Stimulated activated naive CD8-positive, alpha-beta T cell treated with anti-CD3 and anti-CD28 coated beads, Interleukin-15, Interleukin-2, amounts not matched to agents 100 ng/mL and 50 ng/mL, for 24 hours (primary cell): ENCODE measurements around the gene SLC16A8.

Source experiments
- H3K27ac Mint-ChIP-seq: one replicate; pipeline ENCODE4 v1.8.0; 2021; ENCODE audit warnings: mild to moderate bottlenecking, mixed read lengths
- H3K27me3 Mint-ChIP-seq: one replicate; pipeline ENCODE4 v1.8.0; 2021; ENCODE audit warnings: mixed read lengths
- H3K36me3 Mint-ChIP-seq: one replicate; pipeline ENCODE4 v1.8.0; 2021; ENCODE audit warnings: low read depth, mixed read lengths
- H3K4me1 Mint-ChIP-seq: one replicate; pipeline ENCODE4 v1.8.0; 2021; ENCODE audit warnings: low read depth, mixed read lengths
- H3K4me3 Mint-ChIP-seq: one replicate; pipeline ENCODE4 v1.8.0; 2021; ENCODE audit warnings: mild to moderate bottlenecking, mixed read lengths
- H3K9me3 Mint-ChIP-seq: one replicate; pipeline ENCODE4 v1.8.0; 2021; ENCODE audit warnings: mixed read lengths

Gene SLC16A8

GRCh38 chr22:38083931-38084631, at the start of gene SLC16A8:
Gene SLC16A8, minus strand, starts transcription at chr22:38084184. Its CDS starts 1,311 bp downstream, at chr22:38082873.
- no peaks in the 10 kb centered on the region for H3K36me3 Mint-ChIP-seq
- H3K27me3 Mint-ChIP-seq: peaks cover 26% of the 10 kb centered on the region
- no peak within 1 kb of the TSS for H3K27ac Mint-ChIP-seq
- H3K4me3 Mint-ChIP-seq: no peak within 1 kb of the TSS
- H3K9me3 Mint-ChIP-seq: no peaks in the 10 kb centered on the region
- H3K4me1 Mint-ChIP-seq: peaks cover 4% of the 10 kb centered on the region

- Mint-ChIP-seq H3K9me3 (no peaks in the 10 kb centered on the region), H3K27ac (no peak overlapping the region), H3K4me1 (no peaks in the 10 kb centered on the region), H3K4me3 (no peak overlapping the region), H3K36me3 (peaks cover 18% of the 10 kb centered on the region), H3K27me3 (no peaks in the 10 kb centered on the region)
Observed at GRCh38 chr22:38133331-38133730, 49.3 kb upstream of the SLC16A8 start.

- no peak overlapping the region for H3K4me3 Mint-ChIP-seq
- no peaks in the 10 kb centered on the region for H3K4me1 Mint-ChIP-seq
- H3K9me3 Mint-ChIP-seq: no peaks in the 10 kb centered on the region
- H3K36me3 Mint-ChIP-seq: peaks cover 18% of the 10 kb centered on the region
- no peaks in the 10 kb centered on the region for H3K27me3 Mint-ChIP-seq
- no peak overlapping the region for H3K27ac Mint-ChIP-seq
Observed at GRCh38 chr22:38132794-38133193, 48.8 kb upstream of the SLC16A8 start.

GRCh38 chr22:38132136-38132535, 48.2 kb upstream of the SLC16A8 start:
- Mint-ChIP-seq H3K27me3 (no peaks in the 10 kb centered on the region), H3K36me3 (peaks cover 18% of the 10 kb centered on the region), H3K4me1 (no peaks in the 10 kb centered on the region), H3K9me3 (no peaks in the 10 kb centered on the region), H3K27ac (no peak overlapping the region), H3K4me3 (no peak overlapping the region)

- H3K27me3 Mint-ChIP-seq: no peaks in the 10 kb centered on the region
- no peaks in the 10 kb centered on the region for H3K9me3 Mint-ChIP-seq
- H3K27ac Mint-ChIP-seq: no peak overlapping the region
- H3K36me3 Mint-ChIP-seq: peaks cover 18% of the 10 kb centered on the region
- H3K4me3 Mint-ChIP-seq: no peak overlapping the region
- H3K4me1 Mint-ChIP-seq: no peaks in the 10 kb centered on the region
Observed at GRCh38 chr22:38131399-38131798, 47.4 kb upstream of the SLC16A8 start.

- no peak overlapping the region for H3K4me3 Mint-ChIP-seq
- H3K27me3 Mint-ChIP-seq: no peaks in the 10 kb centered on the region
- H3K27ac Mint-ChIP-seq: no peak overlapping the region
- H3K36me3 Mint-ChIP-seq: peaks cover 9% of the 10 kb centered on the region
- H3K4me1 Mint-ChIP-seq: no peaks in the 10 kb centered on the region
- no peaks in the 10 kb centered on the region for H3K9me3 Mint-ChIP-seq
Observed at GRCh38 chr22:38129856-38130255, 45.9 kb upstream of the SLC16A8 start.

GRCh38 chr22:38129021-38129420, 45.0 kb upstream of the SLC16A8 start:
- Mint-ChIP-seq H3K9me3 (no peaks in the 10 kb centered on the region), H3K27me3 (no peaks in the 10 kb centered on the region), H3K36me3 (peaks cover 6% of the 10 kb centered on the region), H3K4me1 (no peaks in the 10 kb centered on the region), H3K27ac (no peak overlapping the region), H3K4me3 (no peak overlapping the region)

GRCh38 chr22:38127869-38128268, 43.9 kb upstream of the SLC16A8 start:
- Mint-ChIP-seq H3K4me3 (no peak overlapping the region), H3K9me3 (no peaks in the 10 kb centered on the region), H3K36me3 (peaks cover 6% of the 10 kb centered on the region), H3K27me3 (no peaks in the 10 kb centered on the region), H3K4me1 (no peaks in the 10 kb centered on the region), H3K27ac (no peak overlapping the region)

GRCh38 chr22:38126928-38127668, 43.1 kb upstream of the SLC16A8 start:
- Mint-ChIP-seq H3K9me3 (no peaks in the 10 kb centered on the region), H3K4me3 (no peak overlapping the region), H3K27ac (no peak overlapping the region)

GRCh38 chr22:38125751-38126201, 41.8 kb upstream of the SLC16A8 start:
- no peaks in the 10 kb centered on the region for H3K9me3 Mint-ChIP-seq
- H3K4me1 Mint-ChIP-seq: no peaks in the 10 kb centered on the region
- no peak overlapping the region for H3K27ac Mint-ChIP-seq
- no peaks in the 10 kb centered on the region for H3K27me3 Mint-ChIP-seq
- no peaks in the 10 kb centered on the region for H3K36me3 Mint-ChIP-seq
- H3K4me3 Mint-ChIP-seq: no peak overlapping the region

More at GRCh38 chr22:38126928-38127668, 43.1 kb upstream of the SLC16A8 start:
- H3K27me3 Mint-ChIP-seq: no peaks in the 10 kb centered on the region
- H3K36me3 Mint-ChIP-seq: peaks cover 2% of the 10 kb centered on the region
- H3K4me1 Mint-ChIP-seq: no peaks in the 10 kb centered on the region

GRCh38 chr22:38125038-38125610, 41.1 kb upstream of the SLC16A8 start:
- H3K27ac Mint-ChIP-seq: no peak overlapping the region
- H3K4me3 Mint-ChIP-seq: no peak overlapping the region
- H3K36me3 Mint-ChIP-seq: no peaks in the 10 kb centered on the region
- no peaks in the 10 kb centered on the region for H3K9me3 Mint-ChIP-seq
- H3K27me3 Mint-ChIP-seq: no peaks in the 10 kb centered on the region
- H3K4me1 Mint-ChIP-seq: no peaks in the 10 kb centered on the region

GRCh38 chr22:38124236-38124974, 40.4 kb upstream of the SLC16A8 start:
- H3K4me3 Mint-ChIP-seq: no peak overlapping the region
- H3K27ac Mint-ChIP-seq: no peak overlapping the region
- no peaks in the 10 kb centered on the region for H3K9me3 Mint-ChIP-seq
- no peaks in the 10 kb centered on the region for H3K36me3 Mint-ChIP-seq
- no peaks in the 10 kb centered on the region for H3K27me3 Mint-ChIP-seq
- H3K4me1 Mint-ChIP-seq: no peaks in the 10 kb centered on the region

GRCh38 chr22:38122616-38123015, 38.6 kb upstream of the SLC16A8 start:
- no peaks in the 10 kb centered on the region for H3K27me3 Mint-ChIP-seq
- H3K9me3 Mint-ChIP-seq: no peaks in the 10 kb centered on the region
- H3K36me3 Mint-ChIP-seq: no peaks in the 10 kb centered on the region
- no peak overlapping the region for H3K27ac Mint-ChIP-seq
- H3K4me3 Mint-ChIP-seq: no peak overlapping the region
- H3K4me1 Mint-ChIP-seq: no peaks in the 10 kb centered on the region

- no peak overlapping the region for H3K27ac Mint-ChIP-seq
- no peak overlapping the region for H3K4me3 Mint-ChIP-seq
- H3K9me3 Mint-ChIP-seq: no peaks in the 10 kb centered on the region
- H3K4me1 Mint-ChIP-seq: no peaks in the 10 kb centered on the region
- no peaks in the 10 kb centered on the region for H3K27me3 Mint-ChIP-seq
- no peaks in the 10 kb centered on the region for H3K36me3 Mint-ChIP-seq
Observed at GRCh38 chr22:38120359-38121110, 36.6 kb upstream of the SLC16A8 start.
